Endothelial cell (in vitro differentiated cells): ENCODE results near the gene KRTAP21-2. TPM values are rescaled to one million over a fixed set of nuclear protein-coding genes. Genes with fewer than 3 reads are reported as not detected.
"Not testable (repeated sequence)": the region's sequence is repeated elsewhere in the genome, so short reads cannot be mapped to it uniquely, and the experiment has no call there.

Source experiments
- DNase-seq: peaks from one replicate; pipeline ENCODE4 v3.0.0; 2021; ENCODE audit warnings: low spot score
- H3K27ac Mint-ChIP-seq: one replicate; pipeline ENCODE4 v1.8.0; 2021; ENCODE audit warnings: mixed read lengths, inconsistent platforms; ENCODE audit not compliant: unreplicated experiment
- H3K27me3 Mint-ChIP-seq: one replicate; pipeline ENCODE4 v1.8.0; 2021; ENCODE audit warnings: mild to moderate bottlenecking, moderate library complexity, mixed read lengths, inconsistent platforms; ENCODE audit not compliant: unreplicated experiment
- H3K36me3 Mint-ChIP-seq: one replicate; pipeline ENCODE4 v1.8.0; 2021; ENCODE audit warnings: mild to moderate bottlenecking, low read depth, mixed read lengths, inconsistent platforms; ENCODE audit not compliant: unreplicated experiment
- H3K4me1 Mint-ChIP-seq: one replicate; pipeline ENCODE4 v1.8.0; 2021; ENCODE audit warnings: mild to moderate bottlenecking, mixed read lengths, inconsistent platforms; ENCODE audit not compliant: unreplicated experiment
- H3K4me3 Mint-ChIP-seq: one replicate; pipeline ENCODE4 v1.8.0; 2021; ENCODE audit warnings: mild to moderate bottlenecking, mixed read lengths, inconsistent platforms; ENCODE audit not compliant: unreplicated experiment
- H3K9me3 Mint-ChIP-seq: one replicate; pipeline ENCODE4 v1.8.0; 2021; ENCODE audit warnings: mixed read lengths, inconsistent platforms; ENCODE audit not compliant: unreplicated experiment
- total RNA-seq: library from RNA; stranded (reverse); fragmentation: NEBNext Ultra II Directional; extraction: Animal tissue kit (Norgen Biotek cat#: 25700); gene quantifications from one replicate; pipeline ENCODE4 v1.2.1, GENCODE V29; 2021; ENCODE audit not compliant: unreplicated experiment
- TF ChIP-seq, protein P1 (sequence below): fragments of 200-600 bp; sonication (generic); IDR thresholded peaks from one replicate; pipeline ENCODE4 v1.5.0; 2021; ENCODE audit warnings: antibody characterized with exemption; ENCODE audit not compliant: unreplicated experiment

The KRTAP21-2 gene
- total RNA-seq, 1 donor from 2014 or later: not detected

DNA sequence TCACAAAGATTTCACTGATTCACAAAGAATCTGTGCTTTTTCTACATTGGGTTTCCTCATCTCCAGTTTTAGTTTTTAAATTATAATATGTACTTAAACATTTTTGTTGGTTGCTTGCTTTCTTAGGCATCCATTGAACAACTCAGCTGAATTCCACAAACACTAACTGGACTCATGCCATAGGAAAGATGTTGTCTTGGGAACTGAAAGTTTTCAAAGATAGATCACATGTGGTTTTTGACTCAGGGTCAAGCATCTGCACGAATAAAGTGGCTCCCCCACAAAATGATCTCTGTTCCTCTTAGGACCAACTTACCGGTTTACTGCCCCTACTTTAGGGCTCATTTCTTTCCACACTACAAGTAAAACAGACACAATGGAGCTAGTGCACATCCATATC, 11.2 kb upstream of the KRTAP21-2 start:
- H3K27me3 Mint-ChIP-seq: no peaks in the 10 kb centered on the region
- no peak for DNase-seq
- no peaks in the 10 kb centered on the region for H3K9me3 Mint-ChIP-seq
- no peaks in the 10 kb centered on the region for H3K36me3 Mint-ChIP-seq
- no peaks in the 10 kb centered on the region for H3K4me1 Mint-ChIP-seq
- TF ChIP-seq, protein P1, sequence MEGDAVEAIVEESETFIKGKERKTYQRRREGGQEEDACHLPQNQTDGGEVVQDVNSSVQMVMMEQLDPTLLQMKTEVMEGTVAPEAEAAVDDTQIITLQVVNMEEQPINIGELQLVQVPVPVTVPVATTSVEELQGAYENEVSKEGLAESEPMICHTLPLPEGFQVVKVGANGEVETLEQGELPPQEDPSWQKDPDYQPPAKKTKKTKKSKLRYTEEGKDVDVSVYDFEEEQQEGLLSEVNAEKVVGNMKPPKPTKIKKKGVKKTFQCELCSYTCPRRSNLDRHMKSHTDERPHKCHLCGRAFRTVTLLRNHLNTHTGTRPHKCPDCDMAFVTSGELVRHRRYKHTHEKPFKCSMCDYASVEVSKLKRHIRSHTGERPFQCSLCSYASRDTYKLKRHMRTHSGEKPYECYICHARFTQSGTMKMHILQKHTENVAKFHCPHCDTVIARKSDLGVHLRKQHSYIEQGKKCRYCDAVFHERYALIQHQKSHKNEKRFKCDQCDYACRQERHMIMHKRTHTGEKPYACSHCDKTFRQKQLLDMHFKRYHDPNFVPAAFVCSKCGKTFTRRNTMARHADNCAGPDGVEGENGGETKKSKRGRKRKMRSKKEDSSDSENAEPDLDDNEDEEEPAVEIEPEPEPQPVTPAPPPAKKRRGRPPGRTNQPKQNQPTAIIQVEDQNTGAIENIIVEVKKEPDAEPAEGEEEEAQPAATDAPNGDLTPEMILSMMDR: no peak
- H3K27ac Mint-ChIP-seq: no peak overlapping the region
- H3K4me3 Mint-ChIP-seq: no peak overlapping the region

DNA sequence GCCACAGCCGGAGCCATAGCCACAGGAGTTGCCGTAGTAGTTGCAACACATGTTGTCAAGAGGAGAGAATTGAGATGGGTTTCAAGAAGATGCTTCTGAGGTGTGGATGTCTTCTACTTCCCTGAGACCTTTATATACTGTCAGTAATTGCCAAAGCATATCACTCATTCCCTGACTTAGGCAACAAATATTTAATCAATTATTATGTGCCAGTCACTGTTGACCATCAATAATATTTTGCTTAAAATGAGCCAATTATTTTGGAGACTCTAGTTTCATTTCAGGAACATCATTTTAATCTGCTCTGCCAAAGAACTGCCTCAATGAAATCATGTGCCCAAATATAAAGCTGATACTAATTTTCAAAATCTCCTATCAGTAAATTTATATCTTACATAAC, 8.3 kb upstream of the KRTAP21-2 start, which contains the start of gene KRTAP21-1:
KRTAP21-1 (minus strand) TSS at position 101 of the 400 bp plus-strand sequence; CDS start at position 51, 50 bp downstream.
- not testable (repeated sequence) for H3K4me3 Mint-ChIP-seq, H3K9me3 Mint-ChIP-seq, H3K4me1 Mint-ChIP-seq, DNase-seq, H3K27ac Mint-ChIP-seq, H3K27me3 Mint-ChIP-seq, H3K36me3 Mint-ChIP-seq

DNA sequence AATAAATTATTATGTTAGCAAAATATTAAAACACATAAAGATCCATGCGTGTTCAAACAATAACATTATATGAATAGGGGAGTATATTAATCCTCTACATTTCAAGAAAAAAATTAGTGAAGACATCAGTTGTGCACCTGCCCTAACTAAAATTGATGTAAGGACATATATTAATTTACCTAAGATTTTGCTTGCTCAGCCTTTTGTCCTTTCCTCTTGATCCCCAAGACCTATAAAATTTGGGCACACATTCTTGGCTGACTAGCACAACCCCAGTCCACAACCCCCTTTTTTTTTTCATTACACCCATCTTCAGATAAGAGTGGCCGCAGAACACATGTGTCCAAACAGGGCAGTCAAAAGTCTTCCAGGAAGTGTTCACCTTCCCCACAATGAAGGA, 6.6 kb downstream of the KRTAP21-2 start:
- Mint-ChIP-seq H3K36me3 (no peaks in the 10 kb centered on the region), H3K27ac (no peak overlapping the region), H3K4me3 (no peak overlapping the region), H3K9me3 (no peaks in the 10 kb centered on the region), H3K27me3 (no peaks in the 10 kb centered on the region), H3K4me1 (no peaks in the 10 kb centered on the region)
- DNase-seq: no peak
- TF ChIP-seq, protein P1: no peak

DNA sequence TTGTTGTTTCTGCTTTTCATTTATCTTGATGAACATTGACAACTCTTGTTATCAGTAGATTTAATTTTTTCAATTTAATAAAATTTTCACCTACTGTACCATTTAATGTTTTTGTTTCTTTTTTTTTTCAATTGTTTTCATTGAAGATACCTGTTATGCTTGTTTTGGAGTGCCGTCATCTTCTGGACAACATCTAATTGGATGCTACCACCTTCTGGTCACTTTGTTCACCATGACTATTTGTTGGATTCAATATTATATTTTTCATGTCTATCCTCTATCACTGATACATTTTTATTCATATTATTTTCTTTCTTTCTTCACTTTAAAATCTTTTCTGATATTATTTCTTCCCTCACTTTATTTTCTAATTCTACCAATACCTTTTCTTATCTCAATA, 14.0 kb downstream of the KRTAP21-2 start:
- TF ChIP-seq, protein P1: no peak
- Mint-ChIP-seq H3K9me3 (no peaks in the 10 kb centered on the region), H3K4me1 (no peaks in the 10 kb centered on the region), H3K27me3 (no peaks in the 10 kb centered on the region), H3K36me3 (no peaks in the 10 kb centered on the region), H3K27ac (no peak overlapping the region), H3K4me3 (no peak overlapping the region)
- no peak for DNase-seq

DNA sequence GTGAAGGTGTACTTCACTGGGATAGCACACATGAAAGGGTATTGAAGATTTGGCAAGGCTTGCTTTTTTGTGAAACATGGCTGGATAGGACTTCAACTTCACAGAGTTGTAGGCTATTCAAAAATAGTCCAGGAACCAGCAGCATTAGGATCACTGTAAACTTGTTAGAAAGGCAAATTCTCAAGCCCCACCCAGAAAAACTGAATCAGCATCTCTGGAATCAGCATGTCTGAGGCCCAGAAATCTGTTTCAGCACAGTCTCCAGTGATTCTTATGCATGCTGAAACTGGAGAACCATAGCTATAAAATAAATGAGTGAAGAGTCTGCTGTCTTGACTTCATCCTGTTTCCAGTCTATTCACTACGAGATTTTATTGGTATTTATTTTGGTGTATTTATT, 20.3 kb downstream of the KRTAP21-2 start:
- H3K27ac Mint-ChIP-seq: no peak overlapping the region
- no peaks in the 10 kb centered on the region for H3K9me3 Mint-ChIP-seq
- TF ChIP-seq, protein P1: no peak
- no peaks in the 10 kb centered on the region for H3K4me1 Mint-ChIP-seq
- H3K4me3 Mint-ChIP-seq: no peak overlapping the region
- peaks cover 1% of the 10 kb centered on the region for H3K27me3 Mint-ChIP-seq
- DNase-seq: no peak
- no peaks in the 10 kb centered on the region for H3K36me3 Mint-ChIP-seq
